Colon (tissue), 2 donors: Measurements from ENCODE around the gene KLF13.

Experiments
- FAIRE-seq: peaks from 2 replicates; lab custom pipeline; 2012; peaks lifted over from hg19 to GRCh38; lab: Jason Lieb, UNC
- donor health status: control.
- donor health status: control.

KLF13 gene

DNA sequence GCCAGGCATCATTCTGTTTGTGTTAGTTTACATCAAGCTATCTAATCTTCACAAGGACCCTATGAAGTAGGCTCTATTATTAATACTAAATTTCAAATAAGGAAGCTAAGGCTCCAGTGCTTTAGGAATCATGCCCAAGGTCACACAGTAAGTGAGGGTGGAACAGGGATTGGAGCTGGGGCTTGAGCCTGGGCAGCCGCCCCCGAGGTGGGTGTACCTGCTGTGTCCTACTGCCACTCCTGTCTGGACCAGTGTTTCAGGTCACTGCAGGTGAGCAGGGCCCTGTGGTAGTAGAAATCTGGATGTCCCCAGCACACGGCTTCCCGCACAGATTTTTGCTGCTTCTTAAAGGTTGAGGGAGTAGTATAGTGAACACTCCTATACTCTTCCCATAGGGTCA, 6.5 kb downstream of the KLF13 start:
- no peak for FAIRE-seq

DNA sequence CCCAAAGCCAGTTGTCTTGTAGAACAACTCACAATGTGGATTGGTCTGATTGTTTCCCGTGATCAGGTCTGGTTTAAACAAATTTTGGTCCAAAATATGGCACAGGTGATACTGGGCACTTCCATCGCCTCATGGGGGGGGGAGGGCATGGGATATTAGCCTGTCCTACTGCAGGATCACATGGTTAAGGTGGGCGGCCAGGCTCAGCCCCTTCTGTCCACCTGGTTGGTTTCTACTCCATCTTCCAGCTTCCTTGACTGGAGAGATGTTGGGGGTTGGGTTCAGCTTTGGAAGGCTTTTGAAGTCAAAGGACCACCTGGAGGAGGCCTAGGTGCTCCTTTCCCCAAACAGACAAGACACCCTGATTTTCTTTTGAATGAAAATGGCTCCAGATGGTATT, 7.2 kb downstream of the KLF13 start:
- FAIRE-seq: no peak

DNA sequence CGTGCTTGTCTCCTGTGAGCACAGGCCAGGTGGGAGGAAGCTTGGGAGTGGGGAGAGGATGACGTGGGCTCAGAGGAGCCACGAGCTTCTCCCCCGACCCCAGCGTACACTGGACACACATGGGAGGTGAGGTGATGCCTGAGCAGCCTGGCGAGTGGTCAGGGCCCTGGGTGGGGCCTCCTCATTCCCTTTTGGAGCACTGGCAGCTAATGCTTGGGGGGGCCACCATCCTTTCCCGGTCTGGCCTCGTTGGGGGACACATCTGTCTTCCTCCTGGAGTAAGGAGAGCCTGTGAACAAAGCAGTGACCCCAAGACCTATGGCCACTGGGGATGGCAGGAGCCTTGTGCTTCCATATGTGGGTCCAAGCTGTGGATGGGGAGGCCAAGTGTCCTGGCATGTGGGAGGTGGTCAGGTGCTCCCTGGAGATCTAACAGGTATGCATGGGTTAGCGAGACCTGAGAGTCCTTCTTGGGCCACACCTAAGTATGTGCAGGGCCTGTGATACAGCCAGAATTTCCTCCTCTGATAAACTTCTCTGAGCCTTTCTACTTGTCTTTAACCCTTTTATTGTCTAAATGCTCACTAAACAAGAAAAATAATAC, 9.5 kb downstream of the KLF13 start:
- no peak for FAIRE-seq

DNA sequence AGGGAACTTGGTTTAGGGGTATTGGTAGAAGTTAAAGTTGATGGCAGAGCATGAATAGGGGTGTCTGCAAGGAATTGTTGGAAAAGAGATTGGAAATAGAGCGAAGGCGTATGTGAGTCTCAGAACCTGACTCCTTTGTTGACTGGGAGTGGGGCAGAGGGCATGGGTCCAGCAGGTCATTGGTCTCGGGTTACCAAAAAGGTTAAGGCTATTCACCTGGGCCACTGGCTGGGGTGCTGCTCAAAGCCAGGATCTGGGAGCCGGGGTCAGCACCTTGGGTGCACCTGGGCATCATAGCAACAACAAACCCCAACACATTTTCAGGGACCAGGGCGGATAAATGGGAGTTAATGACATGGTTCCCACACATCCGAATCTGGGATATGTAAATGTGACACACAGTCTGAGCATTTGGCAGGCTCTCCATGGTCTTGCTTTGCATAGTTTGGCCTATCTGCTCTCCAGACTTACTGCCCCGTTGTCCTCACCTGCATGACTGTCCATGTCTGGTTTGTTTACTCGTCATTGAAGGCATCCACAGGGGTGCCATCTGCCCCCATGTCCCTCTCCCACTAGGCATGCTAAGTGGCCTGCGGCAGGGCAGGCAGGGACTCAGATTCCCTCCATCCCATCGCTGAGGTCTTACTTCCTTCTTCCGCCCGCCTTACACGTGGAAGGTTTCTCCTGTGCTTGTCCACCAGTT, 10.1 kb downstream of the KLF13 start:
- FAIRE-seq: no peak

DNA sequence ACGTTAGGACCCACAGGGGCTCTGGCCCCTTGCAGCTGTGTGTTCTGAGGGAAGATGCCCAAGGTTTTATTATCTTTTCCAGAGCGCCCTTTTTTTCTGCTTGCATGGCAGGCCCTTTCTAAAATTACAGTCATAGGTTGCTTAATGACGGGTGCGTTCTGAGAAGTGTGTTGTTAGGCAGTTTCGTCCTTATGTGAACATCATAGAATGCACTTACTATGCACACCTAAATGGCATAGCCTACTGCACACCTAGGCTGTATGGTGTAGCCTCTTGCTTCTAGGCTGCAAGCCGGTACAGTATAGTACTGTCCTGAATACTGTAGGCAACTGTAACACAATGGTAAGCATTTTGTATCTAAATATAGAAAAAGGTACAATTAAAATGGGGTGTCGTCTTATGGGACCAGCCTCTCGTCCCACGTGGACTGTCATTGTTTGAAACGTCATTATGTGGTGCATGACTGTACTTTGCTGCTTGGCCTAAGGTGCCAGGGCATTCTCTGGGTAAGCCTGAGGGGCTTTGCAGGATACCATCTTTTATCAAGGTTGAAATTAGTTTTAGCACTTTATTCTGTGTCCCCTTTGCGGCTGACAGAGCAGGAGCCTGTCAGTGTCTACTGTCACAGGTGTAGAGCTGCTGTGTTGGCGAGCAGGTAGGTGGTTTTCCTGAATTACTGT, 10.9 kb downstream of the KLF13 start:
- FAIRE-seq: no peak

DNA sequence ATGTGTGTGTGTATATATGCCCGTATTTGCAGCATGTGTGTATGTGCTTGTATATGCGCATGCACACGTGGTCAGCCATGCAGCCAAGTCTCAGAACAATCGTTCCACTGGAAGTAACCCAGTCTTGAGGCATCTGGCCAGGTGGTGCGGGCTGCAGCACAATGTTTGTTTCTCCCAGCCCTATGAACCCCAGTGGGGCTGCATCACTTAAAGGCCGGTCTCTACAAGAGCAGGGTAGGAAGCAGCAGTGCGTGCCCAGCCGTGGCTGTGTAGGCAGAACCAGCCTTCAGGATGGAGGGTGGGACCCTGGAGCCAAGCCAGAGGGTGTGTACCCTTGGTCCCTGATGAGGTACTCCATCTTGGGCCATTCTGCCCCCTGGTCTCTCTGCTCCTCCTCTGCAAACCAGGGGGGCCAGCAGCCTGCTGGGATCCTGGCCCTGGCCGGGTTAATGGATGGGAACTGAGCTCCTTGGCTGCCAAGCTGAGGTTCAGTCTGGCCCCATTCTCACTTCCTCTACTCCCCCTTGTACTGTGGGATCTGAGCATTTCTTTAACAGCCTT, 11.8 kb downstream of the KLF13 start:
- FAIRE-seq: no peak

DNA sequence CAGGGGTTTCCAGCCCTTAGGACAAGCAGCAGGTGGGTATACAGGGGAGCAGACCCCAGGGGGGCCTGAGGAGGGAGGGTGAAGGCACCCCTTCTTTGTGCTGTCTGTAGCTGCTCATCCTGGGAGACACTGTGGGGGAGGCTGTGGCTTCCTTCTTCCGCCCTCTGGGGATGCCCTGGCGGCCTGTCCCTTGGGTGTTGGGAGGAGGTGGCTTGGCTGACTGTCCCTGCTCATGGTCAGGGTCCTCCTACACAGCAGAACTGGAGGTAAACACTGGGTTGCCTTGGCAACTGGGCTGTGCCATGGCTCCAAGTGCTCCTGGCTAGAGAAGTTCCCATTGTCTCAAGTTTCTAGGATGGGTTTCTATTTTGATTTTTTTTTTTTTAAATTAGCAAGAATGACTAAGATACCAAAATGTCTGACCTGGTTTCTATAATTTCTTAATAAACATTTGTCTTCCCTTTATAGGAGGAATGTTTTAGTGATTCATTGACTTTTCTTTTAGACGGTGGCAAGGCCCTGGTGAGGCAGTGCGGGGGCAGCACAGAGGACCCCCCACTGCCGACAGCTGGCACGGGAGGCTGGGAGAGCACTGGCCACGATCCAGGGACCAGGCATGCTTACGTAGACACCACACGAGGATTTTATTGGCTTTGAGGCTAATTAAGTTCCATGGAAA, 12.4 kb downstream of the KLF13 start:
- no peak for FAIRE-seq

DNA sequence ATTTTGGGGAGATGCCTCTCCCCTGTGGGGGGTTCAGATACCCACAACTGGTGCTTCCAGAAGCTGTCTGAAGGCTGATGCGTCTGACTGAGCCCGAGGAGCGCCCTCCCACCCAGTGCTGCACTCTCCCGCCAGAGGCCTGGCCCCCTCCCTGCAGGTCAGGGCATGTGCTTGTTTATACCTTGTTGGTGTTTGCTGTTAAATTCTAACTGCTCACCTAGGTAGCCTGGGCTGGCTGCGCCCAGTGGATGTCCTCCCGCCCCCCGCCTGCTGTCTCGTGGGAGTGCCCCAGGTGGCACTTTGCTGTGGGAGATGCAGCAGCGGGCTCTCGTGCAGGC, 12.9 kb downstream of the KLF13 start:
- no peak for FAIRE-seq

DNA sequence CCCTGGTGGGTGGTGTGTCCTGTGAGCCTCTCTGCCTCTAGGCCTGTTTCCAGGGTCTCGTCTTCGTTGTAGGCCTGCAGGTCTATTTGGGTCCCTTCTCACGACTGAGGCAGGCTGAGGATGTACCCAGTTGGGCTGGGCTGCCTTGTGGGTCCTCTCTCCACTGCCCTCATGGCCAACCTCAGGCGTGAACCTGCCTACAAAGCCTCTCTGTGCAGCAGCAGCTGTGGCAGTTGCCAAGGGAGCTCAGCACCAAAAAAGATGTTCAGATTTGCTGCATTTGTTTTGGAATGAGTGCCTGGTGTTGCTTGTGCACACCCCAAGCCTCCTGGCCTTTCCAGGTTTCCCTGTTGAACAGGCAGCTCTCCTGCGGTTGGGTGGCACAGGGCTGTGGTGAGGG, 13.4 kb downstream of the KLF13 start:
- FAIRE-seq: no peak

DNA sequence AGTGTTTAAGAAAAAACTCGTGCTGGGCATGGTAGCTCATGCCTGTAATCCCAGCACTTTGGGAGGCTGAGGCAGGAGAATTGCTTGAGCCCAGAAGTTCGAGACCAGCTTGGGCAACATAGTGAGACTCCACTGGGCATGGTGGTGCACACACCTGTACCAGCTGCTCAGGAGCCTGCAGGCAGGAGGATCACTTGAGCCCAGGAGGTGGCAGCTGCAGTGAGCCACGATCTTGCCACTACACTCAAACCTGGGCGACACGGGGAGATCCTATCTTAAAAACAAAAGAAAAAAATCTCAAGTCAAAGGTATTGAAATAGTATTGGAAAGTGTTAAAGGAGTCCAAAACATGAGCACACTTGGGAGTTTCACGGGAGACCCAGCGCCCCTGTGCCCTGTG, 14.0 kb downstream of the KLF13 start:
- FAIRE-seq: no peak

DNA sequence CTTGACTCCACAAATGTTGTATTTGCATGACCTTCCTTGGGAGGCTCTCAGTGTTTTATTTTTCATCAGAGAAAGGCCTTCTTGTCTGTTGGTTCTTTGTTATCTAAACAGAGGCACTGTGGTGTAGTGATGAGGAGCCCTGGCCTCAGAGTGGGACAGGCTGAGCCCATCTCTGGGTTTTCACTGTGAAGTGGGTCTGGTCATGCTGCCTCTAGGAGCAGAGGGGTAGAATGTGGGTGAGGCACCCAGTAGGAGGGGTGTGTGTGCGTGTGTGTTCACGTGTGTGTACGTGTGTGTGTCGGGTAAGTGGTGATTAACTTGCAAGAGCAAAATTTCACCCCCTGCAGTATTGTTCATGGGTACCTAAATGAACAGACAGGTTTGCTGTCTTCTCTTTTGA, 14.4 kb downstream of the KLF13 start:
- no peak for FAIRE-seq

DNA sequence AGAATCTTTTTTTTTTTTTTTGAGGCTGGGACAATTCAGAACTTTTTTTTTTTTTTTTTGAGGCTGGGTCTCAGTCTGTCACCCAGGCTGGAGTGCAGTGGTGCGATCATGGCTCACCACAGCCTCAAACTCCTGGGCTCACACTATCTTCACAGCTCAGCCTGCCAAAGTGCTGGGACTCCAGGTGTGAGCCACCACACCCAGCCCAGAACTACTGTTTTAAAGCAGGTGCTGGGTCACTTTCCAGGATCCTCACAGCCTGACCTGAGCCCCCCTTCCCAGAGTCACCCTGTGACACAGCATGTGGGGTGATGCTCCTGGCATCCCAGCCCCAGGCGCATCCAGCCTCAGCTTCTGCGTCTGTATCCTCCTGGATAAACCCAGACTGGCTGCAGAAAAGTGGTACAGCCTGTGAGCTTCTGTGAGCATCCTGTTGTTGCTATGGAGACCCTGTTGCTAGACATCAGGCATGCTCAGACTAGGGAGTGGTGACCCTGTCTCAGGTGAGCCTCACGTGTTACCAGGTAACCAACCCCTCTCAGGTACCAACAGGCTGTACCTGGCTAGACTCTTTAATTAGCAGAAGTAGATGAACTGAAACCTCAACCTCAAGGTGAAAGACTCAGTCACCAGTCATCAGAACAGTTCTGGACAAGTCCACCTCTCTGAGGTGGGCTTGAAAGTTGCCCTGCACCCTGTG, 15.0 kb downstream of the KLF13 start:
- FAIRE-seq: no peak

DNA sequence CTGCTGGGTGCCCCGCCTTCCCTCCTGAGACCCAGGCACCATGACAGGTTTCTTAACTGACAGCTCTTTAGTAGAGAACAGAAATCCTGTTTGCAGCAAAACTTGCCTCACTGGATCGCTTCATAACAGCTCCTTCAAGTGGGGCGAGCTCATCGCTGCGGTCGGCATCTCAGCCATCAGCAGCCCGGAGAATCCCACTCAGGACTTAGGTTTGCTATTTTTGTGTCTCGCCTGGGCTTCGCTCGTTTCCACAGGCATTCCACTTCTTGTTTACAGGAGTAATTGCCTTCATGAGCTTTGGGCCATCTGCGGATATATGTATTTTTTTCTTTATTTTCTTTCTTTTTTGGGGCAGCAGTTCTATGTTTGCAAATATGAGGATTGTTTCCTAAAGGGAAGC, 15.7 kb downstream of the KLF13 start:
- no peak for FAIRE-seq

DNA sequence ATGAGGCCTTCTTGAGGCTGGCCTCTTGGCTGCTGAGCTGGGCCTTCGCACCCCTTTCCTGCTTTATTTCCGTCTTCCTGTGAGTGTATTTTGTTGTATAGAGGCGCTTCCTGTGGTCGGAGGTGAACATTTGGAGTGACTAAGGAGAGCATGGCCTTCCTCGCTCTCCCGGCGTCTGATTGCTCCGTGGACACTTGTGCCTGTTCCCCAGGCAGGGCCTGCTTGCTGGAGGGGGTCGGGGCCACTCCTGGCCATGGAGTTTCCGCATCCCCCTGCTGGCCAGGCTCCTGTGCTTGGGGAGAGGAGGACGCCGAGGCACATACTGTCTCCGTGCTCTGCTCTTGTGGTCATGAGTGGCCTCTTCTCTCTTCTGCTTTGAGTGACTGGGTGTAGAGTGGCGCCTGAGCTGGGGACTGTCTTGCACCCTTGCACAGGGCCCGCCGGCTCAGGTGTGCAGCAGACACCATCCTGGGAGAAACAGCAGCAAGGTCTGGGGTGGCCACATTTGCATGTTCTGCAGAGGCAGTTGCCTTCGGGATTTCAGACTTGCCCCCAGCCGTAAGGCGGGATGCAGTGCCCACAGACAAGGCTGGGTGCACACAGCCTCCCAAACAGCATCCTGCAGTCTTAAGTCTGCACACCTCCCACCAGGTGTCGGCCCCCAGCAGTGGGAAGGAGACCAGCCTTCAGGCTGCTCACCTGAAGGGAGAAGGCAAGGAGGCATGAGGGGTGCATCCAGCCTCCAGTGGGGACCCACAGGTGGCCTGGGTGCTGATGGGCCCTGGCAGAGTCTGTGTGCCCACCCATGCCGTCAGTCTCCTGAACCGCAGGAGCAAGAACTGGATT, 16.4 kb downstream of the KLF13 start:
- no peak for FAIRE-seq

DNA sequence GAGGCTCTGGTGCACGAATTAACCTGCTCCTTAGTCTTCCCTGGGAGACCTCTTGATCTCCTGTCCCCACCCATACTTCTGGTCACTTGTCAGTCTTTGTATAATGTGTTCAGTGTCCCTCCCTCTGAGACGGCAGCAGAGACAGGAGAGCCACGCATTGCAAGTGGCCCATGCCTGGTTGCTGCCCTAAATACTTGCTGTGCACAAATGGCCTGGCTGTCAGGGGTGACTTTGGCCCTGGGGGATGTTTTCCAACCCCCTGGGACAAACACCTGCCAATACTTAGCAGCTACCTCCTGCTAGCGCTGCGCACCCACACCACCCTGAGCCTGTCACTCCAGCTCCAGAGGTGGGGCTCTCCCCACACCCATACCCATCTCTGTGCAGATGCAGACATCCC, 17.2 kb downstream of the KLF13 start:
- FAIRE-seq: no peak

DNA sequence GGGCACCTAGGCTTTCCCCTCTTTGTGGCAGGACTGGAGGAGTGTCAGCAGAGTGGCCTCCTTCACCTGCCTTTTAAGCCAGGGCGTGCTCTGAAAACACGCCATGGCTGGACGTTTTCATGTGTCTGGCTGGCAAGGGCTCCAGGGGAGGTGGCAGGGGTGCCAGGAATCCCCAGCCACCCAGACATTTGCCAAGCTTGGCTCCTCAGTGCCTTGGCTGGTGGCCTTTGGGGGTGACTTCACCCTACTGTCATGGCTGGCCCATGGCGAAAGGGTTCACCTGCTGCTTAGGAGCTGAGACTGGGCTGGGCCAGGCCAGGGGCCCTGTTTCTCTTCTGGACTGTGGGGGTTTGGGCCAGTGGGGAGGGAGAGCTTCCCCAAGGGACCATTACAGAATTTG, 17.6 kb downstream of the KLF13 start:
- FAIRE-seq: no peak

DNA sequence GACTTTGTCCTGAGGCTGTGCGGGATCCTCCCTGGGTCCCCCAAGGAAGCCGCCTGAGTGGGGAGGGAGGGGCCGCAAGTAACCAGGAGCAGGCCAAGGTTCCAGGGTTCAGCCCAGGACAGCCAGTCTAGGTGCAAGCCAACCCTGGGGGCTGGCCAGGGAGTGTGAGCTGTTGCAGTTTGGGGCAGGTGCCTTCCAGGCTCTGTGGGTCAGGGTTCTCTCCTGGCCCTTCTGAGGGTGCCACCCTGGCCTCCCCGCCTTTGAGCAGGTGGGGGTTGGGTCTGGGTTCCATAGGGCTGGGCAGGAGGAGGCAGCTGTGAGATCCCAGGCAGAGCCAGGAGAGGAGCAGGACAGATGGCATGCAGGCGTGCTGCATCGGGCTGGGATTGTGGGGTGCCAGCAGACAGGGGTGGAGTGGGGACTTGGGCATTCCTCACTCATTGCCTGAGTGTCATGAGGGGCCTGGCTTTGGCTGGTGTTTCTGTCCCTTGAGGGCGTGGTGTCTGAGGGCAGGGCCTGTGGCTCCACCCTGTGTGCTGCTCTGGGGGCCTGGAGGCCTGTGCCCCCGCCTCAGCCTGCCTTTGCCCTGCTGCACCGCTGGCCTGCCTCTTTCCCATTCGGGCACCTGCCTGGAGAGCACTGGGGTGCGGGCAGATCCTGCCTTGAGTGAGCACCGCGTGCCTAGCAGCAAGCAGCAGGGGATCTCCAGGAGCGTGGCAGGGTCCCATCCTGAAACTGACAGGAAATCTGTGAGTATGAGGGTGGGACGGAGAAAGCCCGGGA, 18.4 kb downstream of the KLF13 start:
- FAIRE-seq: no peak

DNA sequence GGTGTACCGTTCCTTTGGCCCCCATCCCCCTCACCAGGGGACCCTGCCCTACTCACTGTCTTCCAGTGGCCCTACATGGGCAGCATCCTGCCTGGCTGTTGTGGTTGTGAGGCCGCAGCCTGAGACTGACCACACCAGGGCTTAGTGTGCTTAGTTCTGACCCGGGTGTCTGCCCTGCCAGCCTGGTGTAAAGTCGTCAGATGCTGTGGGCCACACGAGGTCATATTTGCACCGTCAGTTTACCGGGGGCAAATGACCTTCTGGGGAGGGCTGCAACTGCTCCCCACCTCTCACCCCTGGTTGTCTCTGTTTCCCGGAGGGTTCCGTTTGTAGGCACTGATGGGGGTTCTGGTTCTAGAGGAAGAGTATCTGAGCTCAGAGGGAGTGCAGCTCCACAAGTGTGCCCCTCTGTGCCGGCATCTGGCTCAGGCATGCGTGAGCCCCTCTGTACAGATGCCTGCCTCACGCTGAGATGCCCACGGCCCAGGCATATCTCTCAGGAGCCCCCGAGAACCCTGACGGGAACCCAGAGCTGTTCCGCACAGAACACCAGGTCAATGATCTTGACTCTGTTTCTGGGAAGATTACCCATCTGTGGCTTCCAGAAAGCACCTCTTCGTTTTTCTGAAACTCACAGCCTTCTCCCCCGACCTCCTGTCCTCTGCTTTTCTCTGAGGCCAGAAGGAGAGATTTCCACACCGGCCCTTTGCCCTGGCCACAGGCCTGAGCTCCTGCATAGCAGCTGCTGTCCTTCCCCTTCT, 19.2 kb downstream of the KLF13 start:
- FAIRE-seq: no peak

DNA sequence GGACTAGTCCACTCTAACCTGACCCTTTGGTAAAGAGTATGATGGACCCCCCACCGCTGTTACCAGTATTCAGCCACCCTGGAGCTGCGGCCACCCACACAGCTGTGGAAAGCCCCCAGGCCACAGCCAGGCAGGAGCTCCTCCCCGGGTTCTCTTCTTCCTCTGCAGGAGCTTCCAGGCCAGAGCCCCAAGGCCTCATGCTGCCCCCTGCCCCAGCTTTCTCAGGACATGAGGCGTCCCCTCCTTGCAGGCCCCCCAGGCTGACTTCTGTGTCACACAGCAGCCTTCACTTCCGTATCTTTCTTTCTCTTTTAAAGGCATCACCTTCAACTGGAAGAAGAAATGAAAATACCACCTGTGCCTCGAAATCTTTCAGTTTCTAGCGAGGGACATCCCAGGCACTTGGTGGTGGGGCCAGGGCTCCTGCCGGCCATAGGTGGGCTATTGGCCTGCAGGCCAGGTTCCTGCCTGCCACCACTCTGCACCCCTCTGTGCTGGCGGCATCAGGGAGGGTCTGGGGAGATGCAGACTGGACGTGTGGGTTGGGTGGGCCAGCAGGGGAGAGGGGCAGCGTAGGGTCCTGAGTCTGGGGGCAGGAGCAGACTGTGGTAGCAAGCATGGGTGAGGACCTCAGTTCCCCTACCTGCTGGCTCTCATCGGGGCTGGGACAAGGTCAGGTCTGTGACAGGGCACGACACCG, 19.9 kb downstream of the KLF13 start:
- FAIRE-seq: no peak
